ENCODE results near the gene MYH1.

Gene MYH1

GRCh38 chr17:10482252-10482651 is 36.1 kb downstream of the MYH1 start:
- DNase-seq (ENCODE audit: low read depth in 2 of 2) = no peak

GRCh38 chr17:10477701-10478100 is 40.6 kb downstream of the MYH1 start:
- no peak for DNase-seq (ENCODE audit: low read depth in 2 of 2)

GRCh38 chr17:10474536-10474935 is 43.8 kb downstream of the MYH1 start:
- no peak for DNase-seq (ENCODE audit: low read depth in 2 of 2)

GRCh38 chr17:10471858-10472257 is 46.5 kb downstream of the MYH1 start:
- no peak for DNase-seq (ENCODE audit: low read depth in 2 of 2)

DNA sequence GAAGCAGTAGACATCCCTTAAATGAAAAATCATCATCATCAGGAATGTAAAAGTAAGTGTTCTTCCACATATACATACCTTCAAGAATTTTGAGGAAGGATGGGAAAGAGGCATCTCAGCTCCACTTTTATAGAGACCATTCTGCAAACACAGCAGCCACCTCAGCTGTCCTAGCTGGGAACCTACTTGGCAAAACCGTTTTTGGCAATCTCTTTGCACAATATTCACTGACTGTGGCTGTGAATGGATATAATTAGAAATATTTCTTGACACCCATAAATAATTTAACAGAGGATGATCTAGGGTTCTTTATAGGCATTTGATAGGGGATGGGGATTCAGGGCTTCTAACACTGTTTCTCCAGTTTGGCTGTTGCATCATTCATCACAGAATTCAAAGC is 48.9 kb downstream of the MYH1 start, which contains the start of gene MYH4:
TSS of gene MYH4 (minus strand) at position 101 of the 400 bp plus-strand sequence. CDS start 2,814 bp downstream, outside the sequence.
- DNase-seq (ENCODE audit: low read depth in 2 of 2) = no peak

DNA sequence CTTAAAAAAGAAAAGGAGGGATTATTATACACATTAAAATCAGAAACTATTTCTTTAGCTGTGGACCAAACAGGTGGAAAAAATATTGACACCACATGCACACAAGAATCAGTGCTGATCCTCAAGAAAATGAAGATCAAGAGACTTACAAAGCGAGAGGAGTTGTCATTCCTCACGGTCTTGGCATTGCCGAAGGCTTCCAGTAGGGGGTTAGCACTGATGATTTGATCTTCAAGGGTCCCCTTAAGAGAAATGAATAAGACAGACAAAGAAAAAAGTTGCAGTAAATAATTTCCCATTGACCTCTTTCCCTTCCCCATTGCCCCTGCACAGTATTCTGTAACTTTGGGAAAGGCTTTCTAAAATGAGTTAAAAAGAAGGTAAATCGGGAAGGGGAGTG is 54.9 kb downstream of the MYH1 start:
- no peak for DNase-seq (ENCODE audit: low read depth in 2 of 2)

DNA sequence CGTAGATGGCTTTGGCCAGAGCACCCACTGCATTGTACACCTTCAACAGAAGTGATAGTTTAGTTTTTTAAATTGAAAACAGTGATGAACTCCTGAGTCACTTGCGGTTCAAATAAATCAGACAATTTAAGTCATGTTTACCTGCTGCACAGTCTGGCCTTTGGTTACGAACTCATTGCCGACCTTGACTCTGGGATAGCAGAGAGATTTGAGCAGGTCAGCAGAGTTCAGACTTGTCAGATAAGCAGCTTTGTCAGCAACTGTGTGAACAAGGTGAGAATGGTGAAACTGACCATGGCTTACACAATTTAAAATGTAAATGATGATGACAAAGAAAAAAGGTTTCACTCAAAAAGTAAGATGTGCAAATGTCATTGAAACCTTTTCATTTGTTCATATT is 58.3 kb downstream of the MYH1 start:
- DNase-seq (ENCODE audit: low read depth in 2 of 2) = no peak

DNA sequence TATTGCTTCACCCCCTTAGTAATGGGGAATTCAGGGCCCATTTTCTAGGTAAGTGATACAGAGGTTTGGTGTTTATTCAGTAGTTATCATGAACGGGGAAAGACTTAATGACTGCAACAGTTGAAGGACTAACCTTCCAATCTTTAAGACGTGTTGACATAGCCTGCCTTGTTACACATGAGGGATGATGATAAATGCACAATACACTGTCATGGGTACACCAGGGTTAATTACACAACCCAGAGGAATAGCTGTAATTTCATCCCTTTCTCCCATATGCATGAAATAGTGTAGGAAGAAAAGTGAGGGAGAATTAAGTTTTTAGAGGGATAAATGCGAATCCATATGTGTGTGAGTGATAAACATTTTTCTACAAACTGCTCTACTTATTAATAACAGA is 59.6 kb downstream of the MYH1 start:
- no peak for DNase-seq (ENCODE audit: low read depth in 2 of 2)

DNA sequence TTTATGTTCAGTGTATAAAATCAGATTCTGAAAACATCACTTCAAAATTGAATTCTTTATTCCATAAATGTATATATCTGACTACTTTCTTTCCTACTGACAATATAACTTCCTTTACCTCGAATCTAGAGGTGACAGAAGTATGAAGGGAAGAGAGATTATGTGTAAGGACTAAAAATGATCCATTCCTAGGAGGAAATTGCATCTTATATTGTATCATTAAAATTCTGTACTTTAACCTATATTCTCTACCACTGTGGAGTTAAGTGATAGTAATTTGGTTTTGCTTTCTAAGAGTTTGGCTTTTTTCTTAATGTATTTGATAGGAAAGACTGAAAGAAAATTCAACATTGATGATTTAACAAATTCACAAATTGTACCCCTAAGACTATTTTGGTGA is 60.4 kb downstream of the MYH1 start:
- no peak for DNase-seq (ENCODE audit: low read depth in 2 of 2)

DNA sequence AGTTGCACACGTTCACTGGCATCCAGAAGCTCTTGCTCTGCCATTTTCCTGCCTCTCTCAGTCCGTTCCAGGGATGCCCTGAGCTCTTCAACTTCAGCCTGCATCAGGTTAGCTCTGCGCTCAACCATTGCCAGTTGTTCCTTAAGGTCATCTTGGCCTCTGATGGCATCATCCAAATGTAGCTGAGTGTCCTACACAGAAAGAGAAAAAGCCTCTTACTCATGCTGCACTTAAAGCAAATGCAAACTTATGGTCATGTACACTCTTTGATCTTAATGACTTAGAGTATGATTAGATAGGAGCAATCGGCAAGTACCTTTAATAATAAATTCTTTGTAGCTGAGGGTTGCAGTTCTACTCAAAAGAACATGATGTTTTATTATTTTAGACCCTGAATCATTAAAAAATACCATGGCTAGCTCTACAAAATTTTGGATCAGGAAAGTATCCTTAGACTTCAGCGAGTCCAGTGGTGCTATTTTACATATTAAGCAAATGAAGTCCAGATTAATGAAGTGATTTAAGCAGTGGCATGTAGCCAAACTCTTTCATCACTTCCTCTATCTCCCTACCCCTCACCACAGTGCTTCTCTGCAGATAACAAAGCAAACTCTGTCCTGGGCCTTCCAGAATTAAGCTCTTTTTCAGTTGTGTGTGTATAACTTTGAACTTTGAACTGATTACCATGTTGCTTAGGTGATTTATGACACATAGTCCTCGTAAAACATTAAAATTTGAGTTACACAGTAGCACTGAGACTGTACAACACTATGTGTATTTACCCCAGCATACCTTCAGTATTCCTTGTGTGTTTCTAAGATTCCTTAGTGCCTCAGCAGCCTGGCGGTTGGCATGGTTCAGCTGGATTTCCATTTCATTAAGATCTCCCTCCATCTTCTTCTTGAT is 71.1 kb downstream of the MYH1 start:
- no peak for DNase-seq (ENCODE audit: low read depth in 2 of 2)

Measured in stimulated activated CD8-positive, alpha-beta memory T cell treated with anti-CD3 and anti-CD28 coated beads, Interleukin-7, amount 100 ng/mL, for 1 hour (primary cell).